Neural crest cell (in vitro differentiated cells): ENCODE data around the gene CDH24. TPM values are rescaled to one million over a fixed set of nuclear protein-coding genes. Genes with fewer than 3 reads are reported as not detected.

Experiments
- DNase-seq: peaks from one replicate; pipeline ENCODE4 v3.0.0; 2021; ENCODE audit warnings: low read depth, mixed read lengths, low spot score
- H3K27ac Mint-ChIP-seq: one replicate; pipeline ENCODE4 v1.8.0; 2021; ENCODE audit warnings: mild to moderate bottlenecking, mixed read lengths; ENCODE audit not compliant: unreplicated experiment
- H3K27me3 Mint-ChIP-seq: 2 replicates; pipeline ENCODE4 v1.8.0; 2021; ENCODE audit warnings: low read depth, mild to moderate bottlenecking, mixed read lengths
- H3K36me3 Mint-ChIP-seq: 2 replicates; pipeline ENCODE4 v1.8.0; 2021; ENCODE audit warnings: low read depth, mild to moderate bottlenecking, mixed read lengths
- H3K4me1 Mint-ChIP-seq: 2 replicates; pipeline ENCODE4 v1.8.0; 2021; ENCODE audit warnings: mixed read lengths
- H3K4me3 Mint-ChIP-seq: one replicate; pipeline ENCODE4 v1.8.0; 2021; ENCODE audit warnings: mild to moderate bottlenecking, mixed read lengths
- H3K9me3 Mint-ChIP-seq: 2 replicates; pipeline ENCODE4 v1.8.0; 2021; ENCODE audit warnings: mixed read lengths
- total RNA-seq: library from RNA; stranded (reverse); gene quantifications from 2 replicates; pipeline ENCODE4 v1.2.1, GENCODE V29; 2021
- TF ChIP-seq, protein P1 (sequence below): fragments of 200-600 bp; sonication (generic); conservative IDR thresholded peaks from 2 replicates; pipeline ENCODE4 v1.5.0; 2021; ENCODE audit warnings: antibody characterized with exemption, mild to moderate bottlenecking

The CDH24 gene
- total RNA-seq, 1 donor from 2014 or later, result 37.2 TPM

DNA sequence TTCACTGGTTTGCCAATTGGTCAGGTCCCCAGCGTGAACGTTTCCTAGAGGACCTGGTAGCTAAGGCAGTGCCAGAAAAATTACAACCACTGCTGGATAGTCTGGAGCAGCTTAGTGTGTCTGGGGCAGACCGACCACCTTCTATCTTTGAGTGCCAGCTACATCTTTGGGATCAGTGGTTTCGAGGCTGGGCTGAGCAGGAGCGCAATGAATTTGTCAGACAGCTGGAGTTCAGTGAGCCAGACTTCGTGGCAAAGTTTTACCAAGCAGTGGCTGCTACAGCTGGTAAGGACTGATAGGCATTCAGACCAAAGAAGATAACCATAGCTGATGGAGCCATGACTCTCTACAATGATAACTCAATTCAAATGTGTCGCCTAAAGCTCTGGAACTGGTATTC lies 40.5 kb upstream of the CDH24 start:
- H3K4me1 Mint-ChIP-seq, result peaks cover 12% of the 10 kb centered on the region
- H3K36me3 Mint-ChIP-seq, result peaks cover 2% of the 10 kb centered on the region
- no peaks in the 10 kb centered on the region for H3K9me3 Mint-ChIP-seq

DNA sequence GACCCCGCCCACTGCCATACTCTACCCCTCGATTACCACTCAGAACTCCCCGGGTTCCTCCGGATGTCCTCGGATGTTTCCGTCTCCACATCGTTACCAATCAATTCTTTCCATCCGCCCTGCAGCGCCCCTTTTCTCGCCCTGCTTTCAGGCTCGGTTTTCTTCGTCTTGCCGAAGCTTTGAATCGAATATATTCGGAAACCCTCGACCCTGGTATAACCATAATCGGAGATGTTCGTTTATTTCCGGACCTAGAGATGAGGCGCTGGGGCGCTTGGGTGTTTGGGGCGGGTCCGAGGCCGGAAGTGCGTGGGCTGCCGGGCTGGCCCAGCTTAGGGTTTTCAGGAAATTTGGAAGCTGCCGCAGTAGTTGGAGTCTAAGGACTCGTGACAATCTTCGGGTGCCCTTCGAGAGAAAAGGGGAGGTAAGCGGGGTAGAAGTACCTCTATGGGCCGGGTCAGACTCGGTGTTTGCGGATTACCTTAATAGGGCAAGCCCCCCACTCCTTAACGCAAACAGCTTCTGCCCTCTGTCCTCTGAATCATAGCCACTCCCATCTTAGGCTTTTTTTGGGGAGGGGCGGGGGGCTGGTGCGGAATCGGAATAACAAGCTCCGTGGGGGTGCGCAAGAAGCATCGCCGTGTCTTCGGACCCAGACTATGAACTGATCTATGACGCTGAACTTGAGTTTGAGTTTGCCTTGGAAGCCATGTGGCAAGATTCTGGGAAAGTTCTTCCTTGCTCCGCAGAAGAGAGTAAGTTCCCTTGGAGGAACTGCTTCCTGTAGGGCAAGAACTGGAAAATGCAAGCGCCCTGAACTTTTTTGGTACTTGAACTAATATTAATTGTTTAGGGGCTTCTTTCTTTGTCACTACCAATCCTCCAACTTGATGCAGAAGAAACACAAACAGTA lies 38.1 kb upstream of the CDH24 start, which contains the start of gene C14orf119:
C14orf119 (plus strand) TSS at position 310 of the 913 bp plus-strand sequence. CDS start 2,154 bp downstream, outside the sequence.
- Mint-ChIP-seq H3K27me3 (no peaks in the 10 kb centered on the region), H3K4me1 (peaks cover 15% of the 10 kb centered on the region), H3K36me3 (peaks cover 8% of the 10 kb centered on the region), H3K9me3 (no peaks in the 10 kb centered on the region), H3K4me3 (no peak within 1 kb of the TSS), H3K27ac (no peak within 1 kb of the TSS)
- DNase-seq, result no peak
- TF ChIP-seq, protein P1, sequence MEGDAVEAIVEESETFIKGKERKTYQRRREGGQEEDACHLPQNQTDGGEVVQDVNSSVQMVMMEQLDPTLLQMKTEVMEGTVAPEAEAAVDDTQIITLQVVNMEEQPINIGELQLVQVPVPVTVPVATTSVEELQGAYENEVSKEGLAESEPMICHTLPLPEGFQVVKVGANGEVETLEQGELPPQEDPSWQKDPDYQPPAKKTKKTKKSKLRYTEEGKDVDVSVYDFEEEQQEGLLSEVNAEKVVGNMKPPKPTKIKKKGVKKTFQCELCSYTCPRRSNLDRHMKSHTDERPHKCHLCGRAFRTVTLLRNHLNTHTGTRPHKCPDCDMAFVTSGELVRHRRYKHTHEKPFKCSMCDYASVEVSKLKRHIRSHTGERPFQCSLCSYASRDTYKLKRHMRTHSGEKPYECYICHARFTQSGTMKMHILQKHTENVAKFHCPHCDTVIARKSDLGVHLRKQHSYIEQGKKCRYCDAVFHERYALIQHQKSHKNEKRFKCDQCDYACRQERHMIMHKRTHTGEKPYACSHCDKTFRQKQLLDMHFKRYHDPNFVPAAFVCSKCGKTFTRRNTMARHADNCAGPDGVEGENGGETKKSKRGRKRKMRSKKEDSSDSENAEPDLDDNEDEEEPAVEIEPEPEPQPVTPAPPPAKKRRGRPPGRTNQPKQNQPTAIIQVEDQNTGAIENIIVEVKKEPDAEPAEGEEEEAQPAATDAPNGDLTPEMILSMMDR, result no peak

More for the DNA sequence above, 40.5 kb upstream of the CDH24 start:
- Mint-ChIP-seq H3K27ac (no peak overlapping the region), H3K4me3 (no peak overlapping the region), H3K27me3 (peaks cover 2% of the 10 kb centered on the region)
- TF ChIP-seq, protein P1, result no peak
- no peak for DNase-seq

GRCh38 chr14:23094666-23095195 lies 37.4 kb upstream of the CDH24 start, which contains the start of gene ACIN1:
TSS of gene ACIN1 (minus strand) at chr14:23095136. CDS start at chr14:23095112, 24 bp downstream.
- TF ChIP-seq, protein P1, result no peak
- no peaks in the 10 kb centered on the region for H3K9me3 Mint-ChIP-seq
- no peak within 1 kb of the TSS for H3K4me3 Mint-ChIP-seq
- H3K27me3 Mint-ChIP-seq, result no peaks in the 10 kb centered on the region
- H3K36me3 Mint-ChIP-seq, result peaks cover 8% of the 10 kb centered on the region
- peak; percentile 100 for DNase-seq
- no peak within 1 kb of the TSS for H3K27ac Mint-ChIP-seq
- H3K4me1 Mint-ChIP-seq, result peaks cover 15% of the 10 kb centered on the region

DNA sequence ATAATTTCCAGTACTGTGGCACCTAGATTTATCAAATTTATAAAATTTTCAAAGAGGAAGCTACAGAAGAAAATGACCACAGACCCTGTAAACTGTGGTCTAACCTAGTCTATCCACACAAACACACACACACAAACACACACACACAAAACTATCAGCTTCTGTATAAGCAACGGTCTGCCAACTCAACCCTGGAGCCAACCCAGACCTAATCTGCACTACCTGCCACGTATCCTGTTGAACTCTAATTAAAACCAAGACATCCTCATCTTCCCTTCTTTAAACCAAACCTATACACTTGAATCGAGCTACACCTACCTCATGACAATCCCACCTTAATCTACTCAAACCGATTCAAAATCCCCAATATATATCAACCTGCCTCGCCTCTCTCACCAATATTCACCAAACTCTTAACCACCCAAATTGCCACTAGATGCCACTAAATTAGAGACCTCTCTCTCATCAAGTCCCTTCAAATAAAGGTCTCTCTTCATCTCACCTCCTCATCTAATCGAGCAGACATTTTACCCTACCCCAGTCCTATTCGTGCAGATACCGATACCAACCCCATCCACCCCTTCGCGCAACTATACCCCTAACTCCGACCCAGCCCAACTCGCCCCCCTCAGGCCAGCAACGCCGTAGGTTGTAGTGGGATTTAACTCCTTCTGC lies 36.8 kb upstream of the CDH24 start:
- peaks cover 15% of the 10 kb centered on the region for H3K4me1 Mint-ChIP-seq
- no peak overlapping the region for H3K27ac Mint-ChIP-seq
- H3K36me3 Mint-ChIP-seq, result peaks cover 10% of the 10 kb centered on the region

DNA sequence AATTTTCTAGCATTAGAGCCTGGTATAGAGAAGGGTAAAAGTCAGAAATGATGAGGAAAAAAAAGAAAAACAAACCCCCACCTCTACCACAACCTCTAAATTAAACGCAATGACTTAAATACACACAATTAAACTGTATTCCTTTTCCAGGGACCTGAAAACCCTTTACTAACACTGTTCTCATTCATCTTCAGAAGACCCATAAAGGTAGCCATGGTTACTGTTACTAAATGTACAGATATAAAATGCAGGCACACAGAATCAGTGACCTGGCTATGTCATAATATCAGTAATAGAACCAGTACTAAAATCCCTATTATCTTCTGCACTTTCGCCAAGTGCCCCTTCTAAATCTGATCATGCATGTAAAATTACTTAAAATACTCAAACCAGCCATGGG lies 36.2 kb upstream of the CDH24 start:
- H3K9me3 Mint-ChIP-seq, result no peaks in the 10 kb centered on the region
- peaks cover 9% of the 10 kb centered on the region for H3K36me3 Mint-ChIP-seq
- peaks cover 15% of the 10 kb centered on the region for H3K4me1 Mint-ChIP-seq
- TF ChIP-seq, protein P1, result no peak
- no peak for DNase-seq
- no peak overlapping the region for H3K4me3 Mint-ChIP-seq
- H3K27me3 Mint-ChIP-seq, result no peaks in the 10 kb centered on the region
- H3K27ac Mint-ChIP-seq, result no peak overlapping the region

More for the DNA sequence above, 36.8 kb upstream of the CDH24 start:
- no peak overlapping the region for H3K4me3 Mint-ChIP-seq
- H3K27me3 Mint-ChIP-seq, result no peaks in the 10 kb centered on the region
- H3K9me3 Mint-ChIP-seq, result no peaks in the 10 kb centered on the region
- DNase-seq, result no peak
- TF ChIP-seq, protein P1, result peak; percentile 15
